ENCODE results near the gene C1QL1.

- TF ChIP-seq, protein P1, sequence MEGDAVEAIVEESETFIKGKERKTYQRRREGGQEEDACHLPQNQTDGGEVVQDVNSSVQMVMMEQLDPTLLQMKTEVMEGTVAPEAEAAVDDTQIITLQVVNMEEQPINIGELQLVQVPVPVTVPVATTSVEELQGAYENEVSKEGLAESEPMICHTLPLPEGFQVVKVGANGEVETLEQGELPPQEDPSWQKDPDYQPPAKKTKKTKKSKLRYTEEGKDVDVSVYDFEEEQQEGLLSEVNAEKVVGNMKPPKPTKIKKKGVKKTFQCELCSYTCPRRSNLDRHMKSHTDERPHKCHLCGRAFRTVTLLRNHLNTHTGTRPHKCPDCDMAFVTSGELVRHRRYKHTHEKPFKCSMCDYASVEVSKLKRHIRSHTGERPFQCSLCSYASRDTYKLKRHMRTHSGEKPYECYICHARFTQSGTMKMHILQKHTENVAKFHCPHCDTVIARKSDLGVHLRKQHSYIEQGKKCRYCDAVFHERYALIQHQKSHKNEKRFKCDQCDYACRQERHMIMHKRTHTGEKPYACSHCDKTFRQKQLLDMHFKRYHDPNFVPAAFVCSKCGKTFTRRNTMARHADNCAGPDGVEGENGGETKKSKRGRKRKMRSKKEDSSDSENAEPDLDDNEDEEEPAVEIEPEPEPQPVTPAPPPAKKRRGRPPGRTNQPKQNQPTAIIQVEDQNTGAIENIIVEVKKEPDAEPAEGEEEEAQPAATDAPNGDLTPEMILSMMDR (IDR thresholded peaks at IDR 0.05) = no peak
- no peak for TF ChIP-seq EP300 (IDR thresholded peaks at IDR 0.05)
Measured at GRCh38 chr17:44977065-44977464, 9.0 kb upstream of the C1QL1 start.
